Adipose tissue (tissue), 3 donors: ENCODE measurements around the gene DOCK7. TPM values are rescaled to one million over a fixed set of nuclear protein-coding genes. Genes with fewer than 3 reads are reported as not detected.
"Not testable (repeated sequence)": the region's sequence is repeated elsewhere in the genome, so short reads cannot be mapped to it uniquely, and the experiment has no call there.

Experiments
- H3K27ac ChIP-seq: one replicate; pipeline ENCODE4 v1.5.1; 2013; ENCODE audit warnings: low read depth, low read length
- WGBS, 3 donors: extraction: QIAGEN DNeasy Blood & Tissue Kit; methylation state at CpG; one replicate each; pipeline ENCODE4 v1.1.7; 2013; 5-methylcytosine and 5-hydroxymethylcytosine counted together
- polyA plus RNA-seq, 3 donors: library from polyadenylated mRNA; stranded (reverse); fragments of 200-250 nt; gene quantifications; one replicate each; pipeline ENCODE4 v1.2.3, GENCODE V29; 2013
- donor health status: healthy with polysubstance abuse.
- donor health status: Bipolar disorder and iron deficiency.
- donor health status: healthy.

DOCK7 gene
- polyA plus RNA-seq, 3 donors, result 4.7 to 18.0 (median 9.7) TPM

DNA sequence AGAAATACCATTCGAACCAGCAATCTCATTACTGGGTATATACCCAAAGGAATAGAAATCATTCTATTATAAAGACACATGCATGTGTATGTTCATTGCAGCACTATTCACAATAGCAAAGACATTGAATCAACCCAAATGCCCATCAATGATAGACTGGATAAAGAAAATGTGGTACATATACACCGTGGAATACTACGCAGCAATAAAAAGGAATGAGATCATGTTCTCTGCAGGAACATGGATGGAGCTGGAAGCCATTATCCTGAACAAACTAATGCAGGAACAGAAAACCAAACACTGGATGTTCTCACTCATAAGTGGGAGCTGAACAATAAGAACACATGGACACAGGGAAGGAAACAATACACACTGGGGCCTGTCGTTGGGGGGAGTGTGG, 116.7 kb downstream of the DOCK7 start:
- not testable (repeated sequence) for H3K27ac ChIP-seq
- WGBS, 3 donors, result 81 to 97% (median 94%) methylated on average over 4 of the region's 4 CpGs

DNA sequence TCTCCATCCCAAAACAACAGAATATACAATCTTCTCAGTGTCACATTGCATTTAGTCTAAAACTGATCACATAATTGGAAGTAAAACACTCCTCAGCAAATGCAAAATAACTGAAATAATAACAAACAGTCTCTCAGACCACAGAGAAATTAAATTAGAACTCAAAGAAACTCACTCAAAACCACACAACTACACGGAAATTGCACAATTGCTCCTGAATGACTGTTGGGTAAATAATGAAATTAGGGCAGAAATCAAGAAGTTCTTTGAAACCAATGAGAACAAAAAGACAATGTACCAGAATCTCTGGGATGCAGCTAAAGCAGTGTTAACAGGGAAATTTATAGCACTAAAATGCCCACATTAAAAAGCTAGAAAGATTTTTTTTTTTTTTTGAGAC, 120.3 kb downstream of the DOCK7 start:
- H3K27ac ChIP-seq, result not testable (repeated sequence)
- WGBS, 3 donors, result 48 to 84% (median 63%) methylated on average over 1 of the region's 1 CpG

DNA sequence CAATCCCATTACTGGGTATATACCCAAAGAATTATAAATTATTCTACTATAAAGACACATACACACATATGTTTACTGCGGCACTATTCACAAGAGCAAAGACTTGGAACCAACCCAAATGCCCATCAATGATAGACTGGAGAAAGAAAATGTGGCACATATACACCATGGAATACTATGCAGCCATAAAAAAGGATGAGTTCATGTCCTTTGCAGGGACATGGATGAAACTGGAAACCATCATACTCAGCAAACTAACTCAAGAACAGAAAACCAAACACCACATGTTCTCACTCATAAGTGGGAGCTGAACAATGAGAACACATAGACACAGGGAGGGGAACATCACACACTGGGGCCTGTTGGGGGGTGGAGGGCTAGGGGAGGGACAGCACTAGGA, 121.0 kb downstream of the DOCK7 start:
- H3K27ac ChIP-seq, result not testable (repeated sequence)
- 94 to 100% (median 96%) methylated on average over 1 of the region's 1 CpG for WGBS, 3 donors

DNA sequence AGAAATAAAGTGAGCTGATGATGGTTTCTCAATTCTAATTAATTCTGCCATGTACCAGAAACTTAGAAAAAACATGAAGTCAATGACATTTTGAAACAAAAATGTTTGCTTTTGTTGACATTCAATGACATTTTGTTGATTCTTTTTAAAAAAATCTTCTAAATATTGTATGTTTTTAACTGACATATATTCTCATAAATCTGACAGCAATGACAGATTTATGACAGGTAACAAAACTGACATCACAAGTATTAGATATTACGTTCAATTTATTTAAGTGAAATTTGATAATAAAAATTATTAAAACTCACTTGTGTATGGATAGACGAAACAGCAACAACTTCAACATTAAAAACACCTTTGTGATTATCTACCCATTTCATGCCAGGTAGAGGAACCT, 126.9 kb downstream of the DOCK7 start:
- WGBS, 3 donors, result 94 to 95% (median 95%) methylated on average over 2 of the region's 2 CpGs
- H3K27ac ChIP-seq, result no peak overlapping the region

DNA sequence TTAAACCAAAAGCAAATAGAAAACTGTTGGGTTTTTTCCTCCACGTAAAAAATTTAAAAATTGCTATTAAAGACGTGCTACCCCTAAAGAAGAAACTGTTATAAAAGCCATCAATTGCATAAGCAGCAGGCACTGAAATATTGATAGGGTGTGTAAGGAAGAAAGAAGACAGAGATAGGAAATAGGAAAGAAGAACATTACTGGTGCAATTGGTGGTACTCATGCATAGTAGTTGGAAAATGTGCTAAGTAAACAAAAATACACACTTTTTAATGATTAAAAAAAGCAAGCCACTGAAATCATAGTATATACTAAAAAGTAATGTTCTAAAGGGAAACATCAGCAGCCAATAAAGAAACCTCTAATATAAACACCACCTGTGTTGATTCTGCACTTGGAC, 143.6 kb downstream of the DOCK7 start:
- 29 to 94% (median 94%) methylated on average over 2 of the region's 2 CpGs for WGBS, 3 donors
- no peak overlapping the region for H3K27ac ChIP-seq

DNA sequence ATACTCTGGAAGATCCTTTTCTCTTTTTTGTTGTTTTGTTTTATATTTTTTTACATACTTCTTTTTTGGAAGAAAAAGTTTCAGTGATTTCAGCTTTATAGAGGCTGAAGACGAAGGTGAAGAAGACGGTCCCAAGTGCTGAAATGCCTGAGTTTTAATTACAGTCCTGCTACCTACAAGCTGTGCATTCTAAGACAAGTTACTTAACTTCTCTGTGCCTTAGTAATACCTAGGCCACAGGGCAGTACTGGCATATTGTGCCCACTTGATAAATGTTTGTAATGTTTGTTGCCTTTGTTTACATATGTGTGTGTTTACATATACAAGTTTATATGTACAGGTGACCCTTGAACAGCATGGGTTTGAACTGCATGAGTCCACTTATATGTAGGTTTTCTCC, 147.1 kb downstream of the DOCK7 start:
- H3K27ac ChIP-seq, result no peak overlapping the region
- 50 to 56% (median 50%) methylated on average over 2 of the region's 2 CpGs for WGBS, 3 donors

DNA sequence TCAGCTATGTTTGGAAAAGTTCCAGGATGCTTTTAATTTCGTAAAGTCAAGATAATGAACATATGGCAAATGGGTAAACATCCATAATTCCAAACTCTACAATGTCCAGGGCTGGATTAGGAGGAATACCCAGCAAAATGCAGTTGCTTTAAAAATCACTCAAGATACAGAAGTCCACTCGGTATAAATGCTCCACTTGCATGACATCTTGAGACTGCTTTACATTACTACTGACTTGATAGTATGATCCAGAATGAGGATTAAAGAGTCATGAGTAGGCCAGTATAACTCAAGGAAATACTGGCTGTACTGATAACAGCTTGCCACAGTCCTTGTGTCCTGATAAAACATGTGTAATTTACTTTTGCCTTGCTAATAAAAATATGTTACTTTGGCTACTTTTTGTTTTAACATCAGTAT, 149.1 kb downstream of the DOCK7 start:
- 72 to 81% (median 78%) methylated on average over 2 of the region's 2 CpGs for WGBS, 3 donors
- no peak overlapping the region for H3K27ac ChIP-seq

DNA sequence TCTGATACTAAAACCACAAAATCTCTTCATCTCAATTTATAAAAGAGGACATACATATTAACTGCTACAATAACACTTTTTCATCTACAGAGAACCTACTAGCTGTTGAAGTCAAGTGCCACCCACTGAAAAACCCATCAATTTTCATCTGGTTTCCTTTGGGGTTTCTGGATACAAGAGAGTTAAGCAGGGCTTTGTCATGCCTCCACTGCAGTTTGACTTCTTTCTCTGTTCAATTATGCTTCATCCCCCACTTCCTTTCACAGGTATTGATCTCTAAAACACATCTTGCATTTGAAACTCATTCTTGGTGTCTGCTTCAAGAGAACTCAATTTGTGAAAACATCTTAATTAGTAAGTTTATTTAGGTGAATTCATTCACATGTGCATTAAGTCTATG, 151.3 kb downstream of the DOCK7 start:
- no peak overlapping the region for H3K27ac ChIP-seq

DNA sequence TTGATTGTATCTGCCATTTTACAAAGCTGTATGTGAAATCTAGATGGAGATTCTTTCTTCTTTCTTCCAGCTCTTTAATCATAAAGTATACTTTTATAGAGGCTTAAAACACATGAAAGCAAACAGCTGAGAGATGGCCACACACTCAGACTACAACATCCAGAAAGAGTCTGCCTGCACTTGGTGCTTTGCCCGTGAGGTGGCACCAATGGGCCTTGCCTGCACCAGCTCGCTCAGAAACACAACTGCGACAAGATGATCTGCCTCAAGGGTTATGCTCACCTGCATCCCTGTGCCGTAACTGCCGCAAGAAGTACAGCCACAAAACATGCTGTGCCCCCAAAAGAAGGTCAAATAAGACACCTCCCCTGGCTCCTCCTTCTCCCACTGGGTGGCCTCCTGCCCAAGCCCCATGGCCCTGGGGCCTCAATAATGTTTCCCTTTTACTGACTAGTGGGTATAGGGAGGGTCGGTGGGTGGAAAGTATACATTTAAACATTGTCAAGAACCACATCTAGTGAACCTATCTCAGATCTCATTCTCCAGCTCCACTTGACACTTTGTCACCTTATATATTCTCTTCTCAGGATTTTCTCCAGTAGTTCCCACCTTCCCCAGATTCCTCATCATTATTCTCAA, 157.6 kb downstream of the DOCK7 start:
- no peak overlapping the region for H3K27ac ChIP-seq
- WGBS, 3 donors, result 48 to 83% (median 76%) methylated on average over 6 of the region's 6 CpGs

DNA sequence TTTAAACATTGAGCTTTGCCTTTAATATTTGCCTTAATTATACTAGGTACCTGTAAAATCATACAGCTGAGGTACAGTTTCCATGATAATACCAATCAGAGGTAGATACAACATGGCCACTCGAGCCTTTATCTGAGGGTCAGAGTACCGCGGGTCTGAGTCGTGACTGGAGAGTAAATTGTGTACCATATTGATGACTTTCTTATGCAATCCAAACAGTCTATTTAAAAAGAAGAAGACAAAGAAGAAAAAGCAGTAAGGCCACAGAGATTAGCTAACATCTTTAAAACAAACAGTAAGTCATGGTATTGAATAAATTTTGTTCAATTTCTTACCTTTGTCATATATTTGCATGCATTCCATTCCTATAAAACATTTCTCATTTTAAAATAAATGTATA, 159.0 kb downstream of the DOCK7 start:
- H3K27ac ChIP-seq, result no peak overlapping the region
- WGBS, 3 donors, result 54 to 91% (median 85%) methylated on average over 4 of the region's 4 CpGs

DNA sequence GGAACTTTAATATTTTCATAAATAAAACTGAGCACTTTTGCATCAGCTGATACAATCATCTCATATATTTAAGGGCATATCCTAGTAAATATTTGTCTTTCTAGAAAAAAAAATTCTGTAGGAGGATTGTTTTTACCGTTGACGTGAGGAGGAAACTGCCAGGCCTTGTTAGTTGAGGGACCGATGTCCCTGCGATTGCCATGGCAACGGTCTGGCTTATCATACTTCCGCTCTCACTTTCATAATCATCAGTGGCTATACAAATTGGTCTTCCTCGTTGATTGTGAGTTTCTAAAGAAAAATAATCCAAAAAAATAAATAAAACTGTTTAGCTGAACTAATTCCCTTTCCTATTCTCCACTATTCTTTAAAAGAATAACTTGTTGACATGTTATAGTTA, 160.2 kb downstream of the DOCK7 start:
- 57 to 78% (median 76%) methylated on average over 7 of the region's 7 CpGs for WGBS, 3 donors
- no peak overlapping the region for H3K27ac ChIP-seq

DNA sequence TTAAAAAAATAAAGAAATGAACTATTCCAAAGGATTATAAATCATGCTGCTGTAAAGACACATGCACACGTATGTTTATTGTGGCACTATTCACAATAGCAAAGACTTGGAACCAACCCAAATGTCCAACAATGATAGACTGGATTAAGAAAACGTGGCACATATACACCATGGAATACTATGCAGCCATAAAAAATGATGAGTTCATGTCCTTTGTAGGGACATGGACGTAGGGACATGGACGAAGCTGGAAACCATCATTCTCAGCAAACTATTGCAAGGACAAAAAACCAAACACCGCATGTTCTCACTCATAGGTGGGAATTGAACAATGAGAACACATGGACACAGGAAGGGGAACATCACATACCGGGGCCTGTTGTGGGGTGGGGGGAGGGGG, 160.8 kb downstream of the DOCK7 start:
- not testable (repeated sequence) for H3K27ac ChIP-seq
- 93 to 96% (median 95%) methylated on average over 5 of the region's 6 CpGs for WGBS, 3 donors

DNA sequence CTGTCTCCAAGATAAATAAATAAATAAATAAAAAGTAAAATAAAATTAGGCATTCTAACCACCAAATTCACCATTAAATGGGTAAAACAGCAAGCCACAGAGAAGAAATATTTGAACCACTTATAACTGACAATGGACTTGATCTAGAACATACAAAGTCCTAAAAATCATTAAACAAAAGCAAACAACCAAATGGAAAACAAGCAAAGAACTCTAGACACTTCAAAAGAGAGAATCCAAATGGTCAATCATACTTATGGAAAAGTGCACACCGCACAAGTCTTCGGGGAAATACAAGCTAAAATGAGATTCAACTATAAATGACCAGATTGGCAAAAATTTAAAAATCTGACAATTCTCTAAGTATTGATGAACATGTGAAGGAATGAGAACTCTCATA, 164.3 kb downstream of the DOCK7 start:
- H3K27ac ChIP-seq, result no peak overlapping the region
- WGBS, 3 donors, result 61 to 99% (median 94%) methylated on average over 2 of the region's 2 CpGs

DNA sequence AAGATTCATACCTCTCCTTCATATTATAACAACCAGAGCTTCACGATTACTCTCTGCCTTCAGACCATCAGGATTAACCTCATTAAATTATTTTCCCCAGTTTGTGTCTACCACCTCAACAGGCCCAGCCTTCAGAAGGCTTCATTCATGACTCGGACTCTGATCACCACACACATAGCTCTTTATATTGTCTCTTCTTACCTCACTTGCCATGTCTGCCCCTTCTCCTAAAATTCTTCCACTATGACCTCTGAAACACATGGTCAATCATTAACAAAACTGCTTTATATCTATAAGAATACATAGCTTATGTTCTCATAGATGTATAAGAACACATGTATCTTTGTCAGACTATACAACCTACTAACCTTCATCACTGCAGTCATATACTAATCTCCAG, 171.6 kb downstream of the DOCK7 start:
- 86 to 90% (median 87%) methylated on average over 2 of the region's 2 CpGs for WGBS, 3 donors

DNA sequence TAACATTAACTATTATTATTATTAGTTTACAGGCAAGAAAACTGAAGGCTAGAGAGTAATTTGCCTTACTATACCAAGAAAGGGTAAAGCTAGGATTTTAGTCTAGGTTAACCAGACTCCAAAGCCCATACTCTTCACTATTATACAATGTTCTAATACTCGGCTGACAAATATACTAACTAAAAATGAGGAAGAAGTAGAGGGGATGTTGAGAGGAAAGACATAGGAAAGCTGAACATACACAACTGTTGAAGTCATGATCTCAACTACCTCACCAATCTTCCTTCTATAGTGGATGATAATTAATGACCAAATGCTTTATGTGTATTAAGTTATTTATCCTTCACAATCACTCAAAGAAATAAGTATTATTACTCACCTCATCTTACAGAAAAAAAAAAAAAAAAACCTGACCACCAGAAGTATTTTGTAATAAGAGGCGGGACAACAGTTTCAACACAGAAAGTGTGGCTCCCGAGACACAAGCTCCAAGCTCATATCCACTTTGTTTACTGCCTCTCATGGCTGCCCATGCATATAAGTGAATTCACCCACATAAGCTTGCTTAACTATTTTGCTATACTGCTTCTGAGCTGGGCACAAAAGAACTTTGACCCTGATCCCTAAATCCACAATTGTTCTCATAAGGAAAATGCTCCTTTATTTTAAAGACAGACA, 173.3 kb downstream of the DOCK7 start:
- 51 to 85% (median 53%) methylated on average over 3 of the region's 3 CpGs for WGBS, 3 donors
- no peak overlapping the region for H3K27ac ChIP-seq

More for the DNA sequence above, 171.6 kb downstream of the DOCK7 start:
- H3K27ac ChIP-seq, result no peak overlapping the region

DNA sequence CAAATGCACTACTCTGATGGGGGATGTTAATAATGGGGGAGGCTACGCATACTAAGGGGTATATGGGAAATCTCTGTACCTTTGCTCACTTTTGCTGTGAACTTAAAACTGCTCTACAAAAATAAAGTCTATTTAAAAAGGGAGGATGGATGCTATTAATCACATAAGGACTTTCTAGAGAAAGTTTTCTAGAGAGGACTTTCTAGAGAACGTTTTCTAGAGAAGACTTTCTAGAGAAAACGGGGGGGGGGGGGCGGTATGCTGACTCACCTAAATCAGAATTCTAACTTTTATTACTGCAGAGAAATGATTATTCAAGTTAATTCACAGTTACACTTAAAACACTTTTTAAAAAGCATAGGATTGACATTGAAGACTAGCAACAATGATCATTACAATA, 175.2 kb downstream of the DOCK7 start:
- WGBS, 3 donors, result 70 to 82% (median 80%) methylated on average over 4 of the region's 4 CpGs
- H3K27ac ChIP-seq, result no peak overlapping the region

DNA sequence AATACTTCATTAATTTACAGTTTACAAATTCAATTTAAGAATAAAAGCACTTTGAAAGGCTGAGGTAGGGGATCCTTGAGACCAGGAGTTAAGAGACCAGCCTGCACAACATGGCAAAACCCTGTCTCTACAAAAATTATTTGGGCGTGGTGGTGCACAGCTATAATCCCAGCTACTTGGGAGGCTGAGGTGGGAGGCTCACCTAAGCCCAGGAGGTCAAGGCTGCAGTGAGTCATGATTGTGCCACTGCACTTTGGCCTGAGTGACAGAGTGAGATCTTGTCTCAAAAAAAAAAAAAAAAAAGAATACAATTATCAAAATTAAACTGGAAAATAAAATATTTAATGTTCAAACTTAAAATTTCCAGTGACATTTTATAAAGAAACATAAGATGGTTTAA, 179.2 kb downstream of the DOCK7 start:
- WGBS, 3 donors, result 90 to 94% (median 93%) methylated on average over 1 of the region's 1 CpG
- no peak overlapping the region for H3K27ac ChIP-seq

DNA sequence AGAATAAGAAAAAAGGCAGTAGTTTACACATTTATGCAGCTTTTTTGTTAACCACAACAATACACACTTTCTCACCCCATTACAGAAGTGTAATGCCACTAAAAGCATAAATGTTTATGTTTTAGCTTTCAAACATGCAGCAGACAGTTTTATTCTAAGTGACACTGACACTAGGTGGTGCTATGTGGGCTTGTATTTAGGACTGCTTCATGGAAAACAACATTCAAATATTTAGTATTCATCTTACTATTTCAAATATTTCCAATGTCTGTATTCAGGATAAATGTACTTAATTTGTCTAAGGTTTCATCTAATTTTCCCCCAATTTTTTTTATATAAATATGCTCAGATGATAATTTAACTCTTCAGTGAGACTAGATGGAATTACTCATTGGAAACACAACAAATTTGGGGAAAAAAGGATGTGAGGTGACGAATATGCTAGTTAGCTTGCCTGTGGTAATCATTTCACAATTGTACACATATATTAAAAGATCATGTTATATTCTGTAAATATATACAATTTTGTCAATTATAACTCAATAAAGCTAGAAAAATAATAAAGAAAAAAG, 179.9 kb downstream of the DOCK7 start:
- no peak overlapping the region for H3K27ac ChIP-seq
- 89 to 94% (median 93%) methylated on average over 1 of the region's 1 CpG for WGBS, 3 donors

DNA sequence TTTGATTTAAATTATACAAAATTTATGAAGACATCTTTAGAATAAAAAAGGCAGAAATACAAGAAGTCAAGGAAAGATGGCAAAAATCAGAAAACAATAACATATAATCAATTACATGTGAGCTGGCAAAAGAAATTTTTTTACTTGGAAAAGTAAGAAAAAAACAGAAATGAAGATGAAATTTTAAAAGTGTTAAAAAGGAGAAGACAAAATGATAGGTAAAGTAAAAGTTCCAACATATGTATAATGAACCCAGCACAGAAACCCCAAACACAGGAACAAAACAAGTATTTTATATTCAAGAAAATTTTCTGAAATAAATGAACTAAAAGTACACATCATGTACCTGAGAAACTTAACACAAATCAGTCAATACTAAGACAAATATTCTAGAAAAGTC, 188.0 kb downstream of the DOCK7 start:
- no peak overlapping the region for H3K27ac ChIP-seq

DNA sequence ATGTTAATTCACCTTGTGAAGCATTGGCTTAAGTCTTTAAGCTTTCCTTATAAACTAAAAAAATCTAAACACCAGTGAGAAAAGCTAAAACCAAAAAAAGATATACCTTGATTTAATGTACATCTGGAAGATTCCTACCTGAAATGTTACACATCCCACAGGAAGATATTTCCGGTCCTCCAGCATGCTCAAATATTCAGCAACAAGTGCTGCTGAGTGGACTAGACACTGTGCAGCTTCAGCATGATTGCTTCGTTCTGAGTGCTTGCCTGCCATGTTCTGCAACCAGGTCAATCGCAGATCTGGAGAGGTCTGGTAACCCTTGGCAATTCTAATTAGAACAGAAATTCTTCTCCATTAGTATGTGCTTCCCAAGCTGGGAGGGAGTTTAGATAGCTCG, 194.0 kb downstream of the DOCK7 start:
- H3K27ac ChIP-seq, result no peak overlapping the region
- 93 to 95% (median 93%) methylated on average over 4 of the region's 4 CpGs for WGBS, 3 donors
